HFFc6 (cell line): Measurements from ENCODE around the gene CDKL2. TPM values are rescaled to one million over a fixed set of nuclear protein-coding genes. Genes with fewer than 3 reads are reported as not detected.

Experiments
- DNase-seq: peaks from one replicate; pipeline ENCODE4 v3.0.0-alpha.2; 2018
- H3K27ac Mint-ChIP-seq: 2 replicates; pipeline ENCODE4 v1.8.0; 2020; ENCODE audit warnings: mild to moderate bottlenecking, mixed read lengths
- H3K27me3 Mint-ChIP-seq: 2 replicates; pipeline ENCODE4 v1.8.0; 2021; ENCODE audit warnings: mild to moderate bottlenecking, moderate library complexity, mixed read lengths; ENCODE audit not compliant: insufficient read depth
- H3K36me3 Mint-ChIP-seq: 2 replicates; pipeline ENCODE4 v1.8.0; 2021; ENCODE audit warnings: low read depth, mixed read lengths
- H3K4me1 Mint-ChIP-seq: 2 replicates; pipeline ENCODE4 v1.8.0; 2020; ENCODE audit warnings: low read depth, mixed read lengths
- H3K4me3 Mint-ChIP-seq: 2 replicates; pipeline ENCODE4 v1.8.0; 2020; ENCODE audit warnings: mild to moderate bottlenecking, moderate library complexity, mixed read lengths
- H3K9me3 Mint-ChIP-seq: 2 replicates; pipeline ENCODE4 v1.8.0; 2020; ENCODE audit warnings: mild to moderate bottlenecking, mixed read lengths
- CTCF ChIP-seq: fragments of 200-600 bp; sonication (generic); IDR thresholded peaks from 2 replicates; pipeline ENCODE4 v1.5.0; 2021; ENCODE audit warnings: antibody characterized with exemption, mild to moderate bottlenecking
- total RNA-seq, 6 experiments: library from RNA; stranded (reverse); fragmentation: NEBNext Ultra II Directional; extraction: Animal tissue kit (Norgen Biotek cat#: 25700); gene quantifications; 2 replicates in 1 of 6; 3 replicates in 5 of 6; pipeline ENCODE4 v1.2.3, GENCODE V29; 2021

The CDKL2 gene
- total RNA-seq, 6 experiments from 2014 or later: 0.14 to 0.38 (median 0.19) TPM

DNA sequence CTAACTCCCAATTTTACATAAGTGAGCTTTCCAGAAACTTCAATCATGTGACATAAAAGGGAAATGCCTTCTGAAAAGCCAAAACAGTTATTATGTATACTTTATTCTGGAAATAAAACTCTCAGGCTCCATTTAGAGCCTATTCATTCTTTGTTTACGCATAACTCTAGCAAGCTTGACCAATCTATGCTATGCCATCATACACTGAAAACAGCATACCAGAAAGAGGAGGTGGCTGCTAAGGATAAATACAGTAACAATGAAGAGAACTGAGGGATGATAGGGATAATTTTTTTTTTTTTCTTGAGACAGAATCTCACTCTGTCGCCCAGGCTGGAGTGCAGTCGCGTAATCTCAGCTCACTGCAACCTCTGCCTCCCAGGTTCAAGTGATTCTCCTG, 24.4 kb downstream of the CDKL2 start:
- H3K4me3 Mint-ChIP-seq: no peak overlapping the region
- no peaks in the 10 kb centered on the region for H3K4me1 Mint-ChIP-seq
- no peak overlapping the region for H3K27ac Mint-ChIP-seq
- no peaks in the 10 kb centered on the region for H3K9me3 Mint-ChIP-seq
- no peaks in the 10 kb centered on the region for H3K27me3 Mint-ChIP-seq
- no peak for TF ChIP-seq CTCF
- DNase-seq: no peak
- no peaks in the 10 kb centered on the region for H3K36me3 Mint-ChIP-seq

DNA sequence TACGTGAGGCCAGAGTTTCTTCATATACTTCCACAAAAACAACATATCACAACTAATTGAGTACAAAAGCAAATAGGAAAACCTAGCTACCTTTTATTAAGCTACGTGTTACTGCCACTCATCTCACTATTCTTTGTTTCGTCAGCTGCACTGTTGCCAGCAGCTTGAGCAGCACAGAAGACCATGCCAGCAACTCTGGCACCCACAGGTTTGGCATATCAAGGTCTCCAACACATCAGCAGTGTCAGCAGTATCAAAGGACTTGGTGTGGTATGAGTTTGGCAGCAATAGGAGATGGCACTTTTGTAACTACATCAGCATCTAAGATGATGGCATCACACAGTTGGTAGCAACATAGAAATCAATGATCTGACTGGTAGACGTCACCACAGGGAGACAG, 30.7 kb downstream of the CDKL2 start:
- Mint-ChIP-seq H3K27me3 (no peaks in the 10 kb centered on the region), H3K27ac (no peak overlapping the region), H3K4me1 (peaks cover 11% of the 10 kb centered on the region), H3K9me3 (no peaks in the 10 kb centered on the region), H3K4me3 (no peak overlapping the region), H3K36me3 (no peaks in the 10 kb centered on the region)
- DNase-seq: no peak
- TF ChIP-seq CTCF: no peak

GRCh38 chr4:75598390-75598789, 31.9 kb downstream of the CDKL2 start:
- Mint-ChIP-seq H3K27ac (no peak overlapping the region; the same call in 1 of the 2 replicates), H3K27me3 (no peaks in the 10 kb centered on the region), H3K4me1 (peaks cover 11% of the 10 kb centered on the region), H3K9me3 (no peaks in the 10 kb centered on the region), H3K4me3 (no peak overlapping the region), H3K36me3 (no peaks in the 10 kb centered on the region)
- no peak for TF ChIP-seq CTCF
- DNase-seq: peak; percentile 58

DNA sequence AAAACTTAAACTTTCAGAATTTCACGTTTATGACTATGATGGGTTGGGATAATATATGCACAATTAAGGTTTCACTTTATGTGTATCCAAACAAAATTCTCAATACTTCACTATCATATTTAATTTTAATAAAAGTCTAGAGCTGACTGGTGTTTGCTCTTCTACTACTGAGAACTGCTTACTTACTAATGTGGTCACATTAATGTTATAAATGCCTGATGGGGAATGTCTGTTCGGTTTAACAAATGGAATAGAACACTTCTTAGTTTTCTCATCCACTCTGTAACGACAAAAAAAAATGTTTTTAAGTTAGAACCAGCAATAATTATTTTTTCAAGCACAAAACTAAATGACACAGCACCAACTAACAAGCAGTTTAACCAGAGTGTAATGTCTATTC, 34.3 kb downstream of the CDKL2 start:
- H3K4me3 Mint-ChIP-seq: no peak overlapping the region

GRCh38 chr4:75593393-75593792, 36.9 kb downstream of the CDKL2 start:
- H3K4me3 Mint-ChIP-seq: no peak overlapping the region
- no peak for DNase-seq
- TF ChIP-seq CTCF: no peak
- H3K36me3 Mint-ChIP-seq: no peaks in the 10 kb centered on the region
- peaks cover 4% of the 10 kb centered on the region for H3K4me1 Mint-ChIP-seq
- no peaks in the 10 kb centered on the region for H3K9me3 Mint-ChIP-seq
- H3K27ac Mint-ChIP-seq: no peak overlapping the region
- no peaks in the 10 kb centered on the region for H3K27me3 Mint-ChIP-seq

More for the DNA sequence above, 34.3 kb downstream of the CDKL2 start:
- no peak for DNase-seq
- no peak overlapping the region for H3K27ac Mint-ChIP-seq
- no peaks in the 10 kb centered on the region for H3K36me3 Mint-ChIP-seq
- H3K9me3 Mint-ChIP-seq: no peaks in the 10 kb centered on the region
- TF ChIP-seq CTCF: no peak
- H3K27me3 Mint-ChIP-seq: no peaks in the 10 kb centered on the region
- peaks cover 11% of the 10 kb centered on the region for H3K4me1 Mint-ChIP-seq

DNA sequence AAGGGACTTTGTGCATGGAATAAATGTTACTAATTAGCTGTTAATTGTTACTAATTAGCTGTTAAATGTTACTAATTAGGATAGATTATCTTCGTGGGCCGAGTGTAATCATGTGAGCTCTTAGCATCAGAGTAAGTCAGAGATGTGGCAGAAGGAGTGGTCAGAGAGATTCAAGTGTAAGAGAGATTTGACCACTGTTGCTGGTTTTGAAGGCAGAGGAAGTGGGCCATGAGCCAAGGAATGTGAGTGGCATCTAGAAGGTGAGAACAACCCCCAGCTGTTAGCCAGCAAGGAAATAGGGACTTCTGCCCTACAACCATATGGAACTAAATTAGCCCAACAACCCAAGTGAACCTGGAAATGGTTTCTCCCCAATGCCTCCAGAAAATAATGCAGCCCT, 46.3 kb downstream of the CDKL2 start:
- Mint-ChIP-seq H3K9me3 (peaks cover 5% of the 10 kb centered on the region; the same call in 1 of the 2 replicates), H3K36me3 (no peaks in the 10 kb centered on the region), H3K4me3 (no peak overlapping the region), H3K27me3 (peaks cover 6% of the 10 kb centered on the region; the same call in 1 of the 2 replicates), H3K4me1 (no peaks in the 10 kb centered on the region), H3K27ac (no peak overlapping the region)
- DNase-seq: no peak
- TF ChIP-seq CTCF: no peak
